Liver (tissue), 9 donors: ENCODE measurements around the gene TMEM53. TPM values are rescaled to one million over a fixed set of nuclear protein-coding genes. Genes with fewer than 3 reads are reported as not detected.

ENCODE experiments used
- DNase-seq: peaks from one replicate; pipeline ENCODE4 v3.0.0-alpha.2; 2017; ENCODE audit warnings: low spot score
- H3K27ac ChIP-seq, 2 donors: one replicate each; pipeline ENCODE4 v1.7.0; 2013; ENCODE audit warnings: inconsistent platforms in 2 of 2, low read length in 2 of 2, control low read depth in 1 of 2, low read depth in 1 of 2, mild to moderate bottlenecking in 1 of 2
- H3K27me3 ChIP-seq, 4 donors: one replicate each; pipeline versions ENCODE4 v1.6.1 to v1.7.0; 2013; ENCODE audit warnings: low read length in 3 of 4, inconsistent platforms in 1 of 4, mild to moderate bottlenecking in 1 of 4, moderate library complexity in 1 of 4; ENCODE audit not compliant: control insufficient read depth in 4 of 4, insufficient read depth in 4 of 4
- H3K36me3 ChIP-seq, 4 donors: one replicate each; pipeline versions ENCODE4 v1.6.1 to v1.7.0; 2013; ENCODE audit warnings: low read length in 3 of 4, mild to moderate bottlenecking in 3 of 4, low read depth in 1 of 4, moderate library complexity in 1 of 4; ENCODE audit not compliant: control insufficient read depth in 4 of 4, insufficient read depth in 3 of 4
- H3K4me1 ChIP-seq, 4 donors: one replicate each; pipeline versions ENCODE4 v1.6.1 to v1.7.0; 2013; ENCODE audit warnings: low read length in 3 of 4, mild to moderate bottlenecking in 3 of 4, moderate library complexity in 1 of 4; ENCODE audit not compliant: control insufficient read depth in 4 of 4, insufficient read depth in 4 of 4
- H3K4me3 ChIP-seq, 3 donors: one replicate each; pipeline versions ENCODE4 v1.6.1 to v1.7.0; 2013; ENCODE audit warnings: low read length in 3 of 3, control low read depth in 1 of 3, low read depth in 1 of 3, mild to moderate bottlenecking in 1 of 3
- H3K9ac ChIP-seq, 2 donors: one replicate each; pipeline ENCODE4 v1.7.0; 2013; ENCODE audit warnings: low read length in 2 of 2, mild to moderate bottlenecking in 2 of 2, moderate library complexity in 2 of 2, control low read depth in 1 of 2, low read depth in 1 of 2
- H3K9me3 ChIP-seq, 4 donors: one replicate each; pipeline versions ENCODE4 v1.6.1 to v1.7.0; 2013; ENCODE audit warnings: low read length in 3 of 4; ENCODE audit not compliant: control insufficient read depth in 4 of 4
- EGR1 ChIP-seq, 2 donors: IDR thresholded peaks; 2 replicates each; pipeline ENCODE4 v1.6.1; 2016 to 2018; ENCODE audit warnings: antibody characterized with exemption in 2 of 2, low read depth in 2 of 2
- FOXA1 ChIP-seq: IDR thresholded peaks from 2 replicates; pipeline ENCODE4 v1.6.1; 2016; ENCODE audit warnings: antibody characterized with exemption
- FOXA2 ChIP-seq: IDR thresholded peaks from 2 replicates; pipeline ENCODE4 v1.6.1; 2016; ENCODE audit warnings: antibody characterized with exemption
- GABPA ChIP-seq, 2 donors: IDR thresholded peaks in 1 of 2; conservative IDR thresholded peaks in 1 of 2; 2 replicates each; pipeline ENCODE4 v1.6.1; 2016; ENCODE audit warnings: antibody characterized with exemption in 2 of 2, mild to moderate bottlenecking in 1 of 2, moderate library complexity in 1 of 2
- HNF4A ChIP-seq, 2 donors: conservative IDR thresholded peaks; 2 replicates each; pipeline ENCODE4 v1.6.1; 2016; ENCODE audit warnings: antibody characterized with exemption in 2 of 2, mild to moderate bottlenecking in 2 of 2
- HNF4G ChIP-seq: IDR thresholded peaks from 2 replicates; pipeline ENCODE4 v1.6.1; 2016; ENCODE audit warnings: antibody characterized with exemption
- JUND ChIP-seq, 2 donors: IDR thresholded peaks; 2 replicates each; pipeline ENCODE4 v1.6.1; 2016; ENCODE audit warnings: antibody characterized with exemption in 2 of 2
- NR2F2 ChIP-seq: IDR thresholded peaks from 2 replicates; pipeline ENCODE4 v1.6.1; 2016; ENCODE audit warnings: antibody characterized with exemption
- RAD21 ChIP-seq, 2 donors: IDR thresholded peaks; 2 replicates each; pipeline ENCODE4 v1.6.1; 2016; ENCODE audit warnings: antibody characterized with exemption in 2 of 2, mild to moderate bottlenecking in 2 of 2
- RXRA ChIP-seq, 2 donors: IDR thresholded peaks; 2 replicates each; pipeline ENCODE4 v1.6.1; 2017 to 2018; ENCODE audit warnings: antibody characterized with exemption in 2 of 2, mild to moderate bottlenecking in 1 of 2
- SP1 ChIP-seq: IDR thresholded peaks from 2 replicates; pipeline ENCODE4 v1.6.1; 2018; ENCODE audit warnings: antibody characterized with exemption, mild to moderate bottlenecking
- TAF1 ChIP-seq: conservative IDR thresholded peaks from 2 replicates; pipeline ENCODE4 v1.6.1; 2016; ENCODE audit warnings: antibody characterized with exemption, mild to moderate bottlenecking
- YY1 ChIP-seq: IDR thresholded peaks from 2 replicates; pipeline ENCODE4 v1.6.1; 2016; ENCODE audit warnings: antibody characterized with exemption, mild to moderate bottlenecking
- WGBS: extraction: QIAGEN DNeasy Blood & Tissue Kit; methylation state at CpG from one replicate; pipeline ENCODE4 v1.1.7; 2013; 5-methylcytosine and 5-hydroxymethylcytosine counted together
- polyA plus RNA-seq, 2 donors: library from polyadenylated mRNA; stranded (reverse) in 1 of 2; unstranded in 1 of 2; fragments of 200-250 nt in 1 of 2; fragments of >200 nt in 1 of 2; fragmentation: Nextera tagmentation in 1 of 2; extraction: Ambion mirVana in 1 of 2; gene quantifications; one replicate each; pipeline versions ENCODE4 v1.2.1 to v1.2.3, GENCODE V29; 2013 to 2015
- total RNA-seq, 2 donors: library from RNA; depleted of rRNA; stranded (reverse); fragments of >200 nt; gene quantifications; one replicate each; pipeline ENCODE4 v1.2.3, GENCODE V29; 2014
- TF ChIP-seq, protein P1 (sequence below): IDR thresholded peaks from 2 replicates; pipeline ENCODE4 v1.6.1; 2016; ENCODE audit warnings: antibody characterized with exemption, mild to moderate bottlenecking
- TF ChIP-seq, protein P2 (sequence below): fragments of 150-350 bp; IDR thresholded peaks from 2 replicates; pipeline ENCODE4 v1.5.1; 2017; ENCODE audit warnings: improper control_type of control experiment, low read depth, low read length; ENCODE audit not compliant: missing input control
- TF ChIP-seq, protein P3 (sequence below): IDR thresholded peaks from 2 replicates; pipeline ENCODE4 v1.6.1; 2016; ENCODE audit warnings: antibody characterized with exemption
- TF ChIP-seq, protein P4 (sequence below): IDR thresholded peaks from 2 replicates; pipeline ENCODE4 v1.6.1; 2016; ENCODE audit warnings: antibody characterized with exemption
- TF ChIP-seq, protein P5 (sequence below): IDR thresholded peaks from 2 replicates; pipeline ENCODE4 v1.6.1; 2016; ENCODE audit warnings: antibody characterized with exemption
- donor health status: healthy.
- donor health status: healthy.
- donor health status: healthy.
- donor health status: healthy.
- donor health status: healthy.

The TMEM53 gene
- total and polyA plus RNA-seq, 4 donors = 9.9 to 89.2 (median 29.4) TPM

DNA sequence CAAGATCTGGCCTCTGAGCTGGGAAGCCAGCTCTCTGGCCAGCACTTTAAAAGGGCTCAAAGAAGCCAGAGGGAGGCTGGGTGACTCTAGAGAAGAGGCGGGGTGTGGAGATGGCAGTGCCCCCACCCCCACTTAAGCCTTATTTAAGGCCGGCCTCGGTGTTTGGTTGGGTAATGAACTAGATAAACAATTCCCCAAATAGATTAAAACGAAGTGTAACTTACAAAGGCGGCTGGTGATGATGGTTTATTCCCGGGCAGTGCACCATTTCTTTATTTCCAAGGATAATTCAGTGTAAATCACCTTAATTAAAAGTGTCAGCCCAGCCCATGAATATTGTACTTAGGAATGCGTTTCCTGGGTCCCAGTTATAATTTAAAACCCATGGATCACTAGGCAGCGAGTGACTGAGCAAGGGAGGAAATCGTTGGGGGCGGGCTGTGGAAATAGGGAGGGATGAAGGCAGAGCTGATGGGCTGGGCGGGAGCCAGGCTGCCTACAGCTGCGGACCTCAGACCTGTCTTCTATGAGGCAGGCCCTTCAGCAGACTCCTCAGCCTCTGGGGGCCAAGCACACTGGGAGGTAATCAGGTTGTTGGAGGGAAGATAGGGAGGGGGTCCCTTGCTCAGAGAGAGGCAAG is 54.9 kb downstream of the TMEM53 start:
- Histone ChIP-seq H3K9ac (no peak overlapping the region), H3K4me3 (no peak overlapping the region), H3K27ac (no peak overlapping the region), H3K4me1 (peaks cover 0 to 10% (median 8%) of the 10 kb centered on the region in 4 donors), H3K36me3 (no peaks in the 10 kb centered on the region), H3K9me3 (no peaks in the 10 kb centered on the region), H3K27me3 (no peaks in the 10 kb centered on the region)
- 78% methylated on average over 12 of the region's 12 CpGs for WGBS
- TF ChIP-seq SP1 (no peak), HNF4G (no peak), FOXA2 (no peak), RXRA (IDR thresholded peaks at IDR 0.05) (no peak), FOXA1 (no peak)
- TF ChIP-seq, protein P1, sequence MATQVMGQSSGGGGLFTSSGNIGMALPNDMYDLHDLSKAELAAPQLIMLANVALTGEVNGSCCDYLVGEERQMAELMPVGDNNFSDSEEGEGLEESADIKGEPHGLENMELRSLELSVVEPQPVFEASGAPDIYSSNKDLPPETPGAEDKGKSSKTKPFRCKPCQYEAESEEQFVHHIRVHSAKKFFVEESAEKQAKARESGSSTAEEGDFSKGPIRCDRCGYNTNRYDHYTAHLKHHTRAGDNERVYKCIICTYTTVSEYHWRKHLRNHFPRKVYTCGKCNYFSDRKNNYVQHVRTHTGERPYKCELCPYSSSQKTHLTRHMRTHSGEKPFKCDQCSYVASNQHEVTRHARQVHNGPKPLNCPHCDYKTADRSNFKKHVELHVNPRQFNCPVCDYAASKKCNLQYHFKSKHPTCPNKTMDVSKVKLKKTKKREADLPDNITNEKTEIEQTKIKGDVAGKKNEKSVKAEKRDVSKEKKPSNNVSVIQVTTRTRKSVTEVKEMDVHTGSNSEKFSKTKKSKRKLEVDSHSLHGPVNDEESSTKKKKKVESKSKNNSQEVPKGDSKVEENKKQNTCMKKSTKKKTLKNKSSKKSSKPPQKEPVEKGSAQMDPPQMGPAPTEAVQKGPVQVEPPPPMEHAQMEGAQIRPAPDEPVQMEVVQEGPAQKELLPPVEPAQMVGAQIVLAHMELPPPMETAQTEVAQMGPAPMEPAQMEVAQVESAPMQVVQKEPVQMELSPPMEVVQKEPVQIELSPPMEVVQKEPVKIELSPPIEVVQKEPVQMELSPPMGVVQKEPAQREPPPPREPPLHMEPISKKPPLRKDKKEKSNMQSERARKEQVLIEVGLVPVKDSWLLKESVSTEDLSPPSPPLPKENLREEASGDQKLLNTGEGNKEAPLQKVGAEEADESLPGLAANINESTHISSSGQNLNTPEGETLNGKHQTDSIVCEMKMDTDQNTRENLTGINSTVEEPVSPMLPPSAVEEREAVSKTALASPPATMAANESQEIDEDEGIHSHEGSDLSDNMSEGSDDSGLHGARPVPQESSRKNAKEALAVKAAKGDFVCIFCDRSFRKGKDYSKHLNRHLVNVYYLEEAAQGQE = no peak
- DNase-seq = no peak

DNA sequence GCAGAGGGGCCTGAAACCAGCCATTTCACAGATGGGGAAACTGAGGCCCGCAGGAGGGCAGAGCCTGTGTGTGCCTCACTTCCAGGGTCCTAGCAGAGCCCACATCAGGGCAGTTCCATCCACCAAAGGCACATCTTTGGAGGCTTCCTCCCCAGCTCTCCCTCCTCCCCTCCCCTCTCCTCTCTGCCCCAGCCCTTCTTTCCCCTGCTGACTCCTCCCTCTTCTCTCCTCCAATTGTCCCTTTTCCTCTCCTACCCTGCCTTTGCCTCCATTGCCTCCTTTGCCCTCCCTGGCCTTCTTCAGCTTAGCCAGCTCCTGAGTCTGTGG is 56.6 kb downstream of the TMEM53 start:
- Histone ChIP-seq H3K4me1 (peaks cover 0 to 10% (median 8%) of the 10 kb centered on the region in 4 donors), H3K27me3 (no peaks in the 10 kb centered on the region), H3K9ac (no peak overlapping the region), H3K9me3 (no peaks in the 10 kb centered on the region), H3K27ac (no peak overlapping the region), H3K4me3 (no peak overlapping the region), H3K36me3 (no peaks in the 10 kb centered on the region)
- no peak for DNase-seq
- TF ChIP-seq RAD21 (IDR thresholded peaks at IDR 0.05) (no peak), NR2F2 (no peak), FOXA2 (no peak), EGR1 (IDR thresholded peaks at IDR 0.05; ENCODE audit: low read depth in 2 of 2) (no peak), SP1 (no peak), TAF1 (no peak), FOXA1 (no peak), HNF4G (no peak), JUND (IDR thresholded peaks at IDR 0.05) (no peak), GABPA (IDR thresholded peaks at IDR 0.05 in 1 of 2, conservative IDR thresholded peaks at IDR 0.05 in 1 of 2) (no peak), RXRA (IDR thresholded peaks at IDR 0.05) (no peak), HNF4A (conservative IDR thresholded peaks at IDR 0.05) (no peak), YY1 (no peak)
- TF ChIP-seq, protein P1 = no peak
- TF ChIP-seq, protein P2, sequence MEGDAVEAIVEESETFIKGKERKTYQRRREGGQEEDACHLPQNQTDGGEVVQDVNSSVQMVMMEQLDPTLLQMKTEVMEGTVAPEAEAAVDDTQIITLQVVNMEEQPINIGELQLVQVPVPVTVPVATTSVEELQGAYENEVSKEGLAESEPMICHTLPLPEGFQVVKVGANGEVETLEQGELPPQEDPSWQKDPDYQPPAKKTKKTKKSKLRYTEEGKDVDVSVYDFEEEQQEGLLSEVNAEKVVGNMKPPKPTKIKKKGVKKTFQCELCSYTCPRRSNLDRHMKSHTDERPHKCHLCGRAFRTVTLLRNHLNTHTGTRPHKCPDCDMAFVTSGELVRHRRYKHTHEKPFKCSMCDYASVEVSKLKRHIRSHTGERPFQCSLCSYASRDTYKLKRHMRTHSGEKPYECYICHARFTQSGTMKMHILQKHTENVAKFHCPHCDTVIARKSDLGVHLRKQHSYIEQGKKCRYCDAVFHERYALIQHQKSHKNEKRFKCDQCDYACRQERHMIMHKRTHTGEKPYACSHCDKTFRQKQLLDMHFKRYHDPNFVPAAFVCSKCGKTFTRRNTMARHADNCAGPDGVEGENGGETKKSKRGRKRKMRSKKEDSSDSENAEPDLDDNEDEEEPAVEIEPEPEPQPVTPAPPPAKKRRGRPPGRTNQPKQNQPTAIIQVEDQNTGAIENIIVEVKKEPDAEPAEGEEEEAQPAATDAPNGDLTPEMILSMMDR = no peak
- TF ChIP-seq, protein P3, sequence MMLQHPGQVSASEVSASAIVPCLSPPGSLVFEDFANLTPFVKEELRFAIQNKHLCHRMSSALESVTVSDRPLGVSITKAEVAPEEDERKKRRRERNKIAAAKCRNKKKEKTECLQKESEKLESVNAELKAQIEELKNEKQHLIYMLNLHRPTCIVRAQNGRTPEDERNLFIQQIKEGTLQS = no peak
- TF ChIP-seq, protein P4, sequence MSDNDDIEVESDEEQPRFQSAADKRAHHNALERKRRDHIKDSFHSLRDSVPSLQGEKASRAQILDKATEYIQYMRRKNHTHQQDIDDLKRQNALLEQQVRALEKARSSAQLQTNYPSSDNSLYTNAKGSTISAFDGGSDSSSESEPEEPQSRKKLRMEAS = no peak
- TF ChIP-seq, protein P5, sequence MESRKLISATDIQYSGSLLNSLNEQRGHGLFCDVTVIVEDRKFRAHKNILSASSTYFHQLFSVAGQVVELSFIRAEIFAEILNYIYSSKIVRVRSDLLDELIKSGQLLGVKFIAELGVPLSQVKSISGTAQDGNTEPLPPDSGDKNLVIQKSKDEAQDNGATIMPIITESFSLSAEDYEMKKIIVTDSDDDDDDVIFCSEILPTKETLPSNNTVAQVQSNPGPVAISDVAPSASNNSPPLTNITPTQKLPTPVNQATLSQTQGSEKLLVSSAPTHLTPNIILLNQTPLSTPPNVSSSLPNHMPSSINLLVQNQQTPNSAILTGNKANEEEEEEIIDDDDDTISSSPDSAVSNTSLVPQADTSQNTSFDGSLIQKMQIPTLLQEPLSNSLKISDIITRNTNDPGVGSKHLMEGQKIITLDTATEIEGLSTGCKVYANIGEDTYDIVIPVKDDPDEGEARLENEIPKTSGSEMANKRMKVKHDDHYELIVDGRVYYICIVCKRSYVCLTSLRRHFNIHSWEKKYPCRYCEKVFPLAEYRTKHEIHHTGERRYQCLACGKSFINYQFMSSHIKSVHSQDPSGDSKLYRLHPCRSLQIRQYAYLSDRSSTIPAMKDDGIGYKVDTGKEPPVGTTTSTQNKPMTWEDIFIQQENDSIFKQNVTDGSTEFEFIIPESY = no peak
- 78% methylated on average over 1 of the region's 1 CpG for WGBS
